GM21367 (cell line): ENCODE measurements around the gene EML6.
"Not testable (repeated sequence)": the region's sequence is repeated elsewhere in the genome, so short reads cannot be mapped to it uniquely, and the experiment has no call there.

Source experiments
- ATAC-seq: cut with Tn5 transposase; IDR thresholded peaks from one replicate; pipeline ENCODE4 v1.9.1; 2021; ENCODE audit not compliant: unreplicated experiment

The EML6 gene

DNA sequence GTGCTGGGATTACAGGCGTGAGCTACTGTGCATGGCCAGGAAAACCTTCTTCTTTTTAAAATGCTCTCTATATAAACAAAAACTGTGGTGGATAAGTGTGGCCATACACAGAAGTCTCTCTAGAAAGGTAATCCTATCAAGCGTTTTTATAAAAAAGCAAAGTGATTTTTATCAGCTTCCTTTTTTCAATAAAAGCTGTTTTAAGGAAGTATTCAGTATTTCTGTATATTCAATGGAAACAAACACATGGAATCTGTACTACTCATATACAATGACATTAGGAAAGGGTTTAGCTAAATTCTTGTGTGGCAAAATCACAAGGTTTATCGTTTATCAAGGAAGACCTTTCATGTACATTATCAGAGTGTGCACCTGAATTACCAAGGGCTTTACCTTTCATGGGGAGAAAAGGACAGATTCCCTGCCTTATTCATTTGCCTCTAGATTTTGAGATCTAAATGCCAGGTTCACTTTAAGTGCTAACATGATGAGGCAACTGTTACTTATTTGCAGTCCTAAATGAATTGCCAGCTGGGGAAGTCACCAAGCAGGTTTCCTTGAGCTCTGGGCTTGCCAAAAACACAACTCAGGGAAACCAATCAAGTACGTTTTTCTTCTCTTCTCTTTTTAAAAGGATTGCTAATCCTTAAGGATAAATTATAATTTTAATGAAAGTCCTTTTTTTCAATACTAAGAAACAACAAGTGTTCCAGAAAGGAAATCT is 256.0 kb downstream of the EML6 start:
- no peak for ATAC-seq

DNA sequence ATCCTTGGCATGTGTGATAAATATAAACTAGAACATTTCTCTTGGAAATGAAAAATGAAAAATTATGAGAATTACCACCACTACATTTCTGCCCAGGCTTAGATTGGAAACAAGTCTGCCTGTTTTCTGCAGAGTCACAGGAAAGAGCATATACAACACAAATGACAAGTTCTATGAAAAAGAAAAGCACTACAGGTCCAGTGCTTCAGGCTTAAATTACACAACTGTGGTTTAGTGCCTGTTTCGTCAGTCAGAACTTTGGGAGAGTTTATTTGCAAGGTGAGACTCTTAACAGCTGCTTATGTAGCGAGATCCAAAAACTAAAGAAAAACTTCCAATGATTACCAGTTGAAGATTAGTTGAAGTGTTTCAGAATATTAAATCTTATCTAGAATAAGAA is 257.9 kb downstream of the EML6 start:
- no peak for ATAC-seq

DNA sequence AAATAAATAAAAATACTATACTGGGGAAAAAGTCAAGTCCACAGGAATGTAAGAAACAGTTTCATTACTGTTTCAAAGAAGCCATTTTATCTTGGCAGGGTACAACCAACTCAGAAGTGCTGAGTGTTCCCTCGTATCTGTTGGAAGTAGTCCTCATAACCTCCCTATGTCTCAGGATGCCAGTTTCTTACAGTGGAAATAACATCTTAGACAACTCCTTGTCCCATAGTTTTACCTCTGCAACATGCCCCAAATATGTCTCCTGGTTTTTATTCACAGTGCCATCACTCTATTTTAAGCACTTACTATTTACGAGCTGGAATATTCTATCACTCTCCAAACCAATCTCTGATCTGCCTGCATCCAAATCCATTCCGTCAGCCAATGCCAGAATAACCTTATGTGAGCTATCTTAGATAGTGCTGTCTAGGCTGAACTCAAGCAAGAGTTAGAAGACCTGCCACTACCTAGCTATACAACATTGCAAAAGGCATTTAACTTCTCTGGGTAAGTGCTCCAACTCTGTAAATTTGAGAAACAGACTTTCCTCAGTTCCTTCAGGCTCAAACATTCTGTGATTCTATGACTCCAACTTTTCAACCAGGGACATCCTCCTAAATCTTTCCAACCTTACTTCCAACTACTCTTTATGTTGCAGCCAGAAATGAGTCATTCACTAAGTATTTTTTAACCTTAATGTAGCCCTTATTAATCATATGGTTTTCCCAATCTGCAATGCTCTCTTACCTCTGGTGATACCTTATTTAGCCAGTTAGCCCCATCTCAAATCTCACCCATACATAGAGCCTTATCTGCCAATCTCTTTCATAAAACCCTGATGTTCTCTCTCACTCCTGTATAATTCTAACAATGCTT is 260.1 kb downstream of the EML6 start:
- no peak for ATAC-seq

DNA sequence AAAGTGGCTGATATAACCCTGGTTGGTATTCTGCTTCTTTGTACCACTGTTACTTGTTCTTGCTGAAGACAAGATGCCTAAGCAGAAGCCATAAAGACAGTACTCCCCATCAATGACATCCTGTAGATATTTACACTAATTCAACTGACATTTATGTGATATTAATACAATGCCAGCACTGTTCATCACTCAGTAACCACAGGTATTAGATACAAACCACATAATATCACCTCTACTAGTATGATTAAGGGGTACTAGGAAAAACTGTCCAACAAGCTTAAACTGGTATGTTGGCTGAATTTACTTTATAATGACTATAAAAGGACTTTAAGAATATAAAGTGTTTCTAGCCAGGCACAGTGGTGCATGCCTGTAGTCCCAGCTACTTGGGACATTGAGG is 261.0 kb downstream of the EML6 start:
- ATAC-seq = no peak

DNA sequence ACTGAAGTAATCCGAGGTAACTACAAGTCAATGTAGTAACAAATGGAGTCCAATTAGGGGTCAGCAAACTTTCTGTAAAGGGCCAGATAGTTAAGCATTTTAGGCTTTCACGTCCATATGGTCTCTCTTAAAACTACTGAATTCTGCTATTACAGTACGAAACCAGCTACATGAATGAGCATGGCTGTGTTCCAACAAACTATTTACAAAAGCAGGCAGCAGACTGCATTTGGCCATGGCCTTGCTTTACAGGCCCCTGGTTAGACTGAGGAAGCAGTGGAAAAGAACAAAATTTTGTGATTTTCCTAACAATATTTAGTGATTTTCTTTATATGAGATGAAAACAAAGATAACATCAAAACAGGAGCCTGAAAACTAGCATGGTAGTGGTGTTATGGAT is 262.8 kb downstream of the EML6 start:
- no peak for ATAC-seq

DNA sequence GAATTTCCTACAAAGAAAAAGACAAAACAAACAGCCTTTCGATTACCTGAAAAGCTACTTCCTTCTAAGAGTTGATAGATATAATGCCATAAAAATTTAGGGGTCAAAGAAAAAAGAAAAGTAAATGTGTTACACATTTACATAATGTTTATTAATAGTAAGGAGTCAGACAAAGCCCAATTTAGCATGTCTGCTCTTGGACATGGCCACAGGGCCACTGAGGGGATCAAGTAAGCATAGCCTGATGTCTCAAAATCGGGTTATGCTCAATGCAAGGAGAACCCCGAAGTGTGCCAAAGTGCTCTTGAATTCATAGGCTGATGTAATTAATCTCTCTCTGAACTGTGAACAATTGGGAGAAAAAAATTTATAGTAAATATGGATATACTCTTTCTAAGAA is 265.1 kb downstream of the EML6 start:
- ATAC-seq = no peak

DNA sequence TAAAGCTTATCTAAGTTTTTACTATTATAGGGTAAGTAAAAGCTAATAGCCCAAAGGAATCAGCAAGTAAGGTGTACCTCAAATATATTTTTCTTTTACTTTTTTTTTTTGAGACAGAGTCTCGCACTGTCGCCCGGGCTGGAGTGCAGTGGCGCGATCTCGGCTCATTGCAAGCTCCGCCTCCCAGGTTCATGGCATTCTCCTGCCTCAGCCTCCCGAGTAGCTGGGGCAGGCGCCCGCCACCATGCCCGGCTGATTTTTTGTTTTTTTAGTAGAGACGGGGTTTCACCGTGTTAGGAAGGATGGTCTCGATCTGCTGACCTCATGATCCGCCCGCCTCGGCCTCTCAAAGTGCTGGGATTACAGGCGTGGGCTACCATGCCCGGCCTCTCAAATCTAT is 267.2 kb downstream of the EML6 start:
- not testable (repeated sequence) for ATAC-seq

DNA sequence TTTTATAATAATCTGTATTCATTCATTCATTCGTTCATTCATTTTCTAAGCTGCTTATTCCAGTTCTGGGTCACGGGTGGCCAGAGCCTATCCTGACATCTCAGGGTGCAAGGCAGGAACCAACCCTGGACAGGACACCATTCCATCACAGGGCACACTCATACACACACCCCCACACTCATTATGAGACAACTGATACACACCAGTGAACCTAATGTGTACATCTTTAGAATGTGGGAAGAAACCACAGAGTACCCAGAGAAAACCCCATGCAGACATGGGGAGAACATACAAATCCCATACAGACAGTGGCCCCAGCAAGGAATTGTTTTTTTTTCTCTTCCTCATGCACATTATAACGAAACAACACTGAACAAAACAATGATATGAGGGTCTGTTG is 272.1 kb downstream of the EML6 start:
- no peak for ATAC-seq

DNA sequence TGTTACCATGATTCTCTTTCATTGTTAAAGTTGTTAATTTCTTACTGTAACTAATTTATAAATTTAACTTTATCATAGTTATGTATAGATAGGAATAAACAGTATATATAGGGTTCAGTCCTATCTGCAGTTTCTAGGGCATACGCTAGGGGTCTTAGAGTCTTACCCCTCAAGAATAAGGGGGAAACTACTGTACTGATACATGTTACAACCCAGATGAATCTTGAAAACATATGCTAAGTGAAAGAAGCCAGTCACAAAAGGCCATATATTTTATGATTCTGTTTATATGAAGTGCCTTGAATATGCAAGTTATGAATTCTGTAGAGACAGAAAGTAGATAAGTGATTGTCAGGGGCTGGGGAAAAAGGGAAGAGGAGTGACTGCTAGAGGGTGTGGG is 274.4 kb downstream of the EML6 start:
- no peak for ATAC-seq

DNA sequence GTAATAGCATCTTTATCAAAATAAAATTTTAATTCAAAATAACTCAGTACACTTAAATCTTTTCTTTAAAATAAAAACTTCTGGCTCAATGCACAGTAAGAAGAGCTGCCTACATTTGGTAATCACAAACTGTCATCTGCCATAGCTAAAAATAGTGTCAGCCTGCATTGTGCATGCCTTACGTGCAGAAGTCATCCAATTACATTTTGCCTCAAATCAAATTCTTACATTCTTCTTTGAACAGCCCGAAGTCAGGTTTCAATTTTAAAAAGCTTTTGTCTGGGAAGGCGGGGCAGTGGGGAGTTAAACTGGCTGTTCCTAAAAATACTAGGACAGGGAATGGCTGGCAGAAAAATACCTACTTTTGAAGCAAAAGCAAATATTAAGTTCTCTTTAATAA is 275.7 kb downstream of the EML6 start:
- no peak for ATAC-seq

DNA sequence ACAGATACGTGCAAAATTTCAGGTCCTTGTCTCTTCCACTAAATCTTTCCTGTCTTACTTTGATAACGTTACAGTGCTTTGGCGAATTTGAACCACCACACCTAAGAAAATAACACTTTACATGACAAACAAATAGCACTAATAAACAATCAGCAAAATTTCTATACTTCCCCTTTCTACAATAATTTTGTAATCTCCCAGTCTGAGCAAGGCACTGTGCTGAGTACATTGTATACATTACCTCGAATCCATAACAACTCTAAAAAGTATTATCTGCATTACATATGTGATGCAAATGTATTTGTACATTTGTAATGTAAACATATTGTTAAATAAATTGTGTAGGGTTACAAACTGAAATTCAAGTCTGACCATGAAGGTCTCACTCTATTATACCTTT is 276.9 kb downstream of the EML6 start:
- ATAC-seq = no peak

DNA sequence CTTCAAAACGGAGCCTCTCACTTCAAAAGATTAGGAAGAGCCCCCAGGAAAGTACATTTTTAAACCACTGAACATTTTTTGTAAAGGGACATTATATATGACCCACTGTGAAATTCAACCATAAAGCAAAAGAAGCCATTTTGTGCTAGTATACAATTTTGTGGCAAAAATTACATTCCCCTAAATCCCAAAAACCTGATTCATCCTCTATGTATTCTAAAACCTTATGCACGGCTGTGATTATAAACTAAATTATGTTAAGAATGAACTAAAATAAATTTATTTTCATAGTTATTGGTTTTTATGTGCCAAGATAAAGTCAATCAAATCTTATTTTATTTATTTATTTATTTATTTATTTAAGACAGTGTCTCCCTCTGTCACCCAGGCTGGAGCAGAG is 278.3 kb downstream of the EML6 start:
- ATAC-seq = no peak

DNA sequence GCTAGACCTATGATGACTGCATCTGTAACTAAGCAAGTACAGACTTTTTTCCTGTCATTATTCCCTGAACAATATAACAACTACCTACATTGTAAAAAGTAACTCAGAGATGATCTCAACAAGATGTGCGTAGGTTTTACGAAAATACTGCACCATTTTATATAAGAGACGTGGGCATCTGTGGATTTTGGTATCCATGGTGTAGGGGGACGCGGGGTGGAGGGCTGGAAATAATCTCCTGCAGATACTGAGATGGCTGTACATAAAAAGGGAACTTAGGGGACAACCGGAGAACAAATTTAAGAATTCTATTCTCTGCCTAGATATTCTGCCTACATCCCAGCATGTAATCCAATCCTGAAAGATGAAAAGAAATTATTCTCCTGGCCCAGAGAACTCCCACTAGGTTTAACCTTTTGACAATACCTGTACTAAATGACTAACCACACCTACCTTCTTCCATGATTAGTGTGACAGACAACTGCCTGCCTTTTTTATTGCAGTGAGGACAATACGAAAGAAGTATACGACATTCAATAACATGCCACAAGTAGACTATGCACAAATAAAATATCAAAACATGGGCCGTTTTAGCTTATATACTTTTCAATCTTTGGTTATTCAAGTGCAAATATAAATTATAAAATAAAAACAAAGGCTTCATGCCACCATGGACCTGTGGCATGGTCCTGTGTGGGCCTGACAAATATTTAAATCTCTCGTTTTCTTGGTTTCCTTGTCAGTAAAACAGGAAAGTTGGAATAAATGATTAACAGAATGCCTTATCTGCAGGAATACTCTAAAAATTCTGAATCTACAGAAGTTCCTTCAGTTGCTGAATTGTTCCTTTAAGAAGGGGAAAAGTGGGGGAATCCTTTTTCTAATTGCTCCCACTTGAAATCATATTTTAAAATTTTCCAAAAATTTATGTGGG is 280.5 kb downstream of the EML6 start:
- ATAC-seq = no peak

DNA sequence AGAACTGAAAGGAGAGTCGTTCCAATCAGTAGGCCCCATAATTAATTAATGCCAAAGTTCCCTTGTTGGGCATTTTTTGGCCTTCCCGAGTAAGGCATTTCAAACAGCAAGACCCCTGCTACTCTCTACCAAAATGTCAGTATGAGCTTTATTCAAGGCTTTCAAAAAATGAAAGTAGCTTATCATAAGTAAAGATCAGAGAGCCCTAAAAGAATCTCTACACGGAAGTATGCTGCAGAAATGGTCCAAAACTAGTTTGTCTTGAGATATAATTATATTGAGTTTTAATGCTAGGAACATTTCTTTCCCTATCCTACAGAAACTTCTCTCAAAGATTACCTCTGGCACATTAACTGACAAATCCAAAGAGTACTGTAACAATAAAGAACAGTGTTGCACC is 282.8 kb downstream of the EML6 start:
- ATAC-seq = no peak

DNA sequence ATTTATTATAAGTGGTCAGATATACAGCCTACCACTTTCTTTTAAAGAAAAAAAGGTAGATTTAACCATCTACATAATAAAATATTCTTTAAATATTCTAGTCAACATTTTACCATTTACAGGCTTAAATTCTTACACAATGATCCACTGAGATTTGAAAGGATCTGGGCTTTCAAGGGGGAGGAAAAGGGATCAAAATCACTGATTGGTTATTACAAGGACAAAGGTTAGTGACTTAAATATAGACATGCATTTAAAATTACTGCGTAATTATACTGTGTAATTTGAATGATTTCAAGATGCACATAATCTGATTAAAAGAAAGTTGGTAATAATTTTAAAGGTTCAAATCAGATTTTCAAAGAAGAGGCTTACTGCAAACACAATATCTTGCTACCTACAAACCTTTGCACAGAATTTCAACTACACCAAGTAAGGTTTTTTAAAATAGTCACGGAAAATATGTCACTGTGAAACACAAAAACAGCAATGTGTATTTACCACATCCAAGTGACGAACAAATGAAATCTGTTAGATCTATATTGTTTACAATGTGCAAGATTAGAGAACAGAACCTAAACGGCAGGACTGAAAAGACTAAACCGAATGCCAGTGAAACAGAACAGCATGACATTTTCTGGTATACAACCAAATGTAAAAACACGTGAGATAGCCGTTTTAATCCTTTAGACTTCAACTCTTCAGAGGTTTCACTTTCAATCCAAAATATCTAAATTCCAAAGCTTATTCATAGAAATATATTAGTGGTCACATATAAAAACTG is 286.0 kb downstream of the EML6 start:
- peak; percentile 26 for ATAC-seq

DNA sequence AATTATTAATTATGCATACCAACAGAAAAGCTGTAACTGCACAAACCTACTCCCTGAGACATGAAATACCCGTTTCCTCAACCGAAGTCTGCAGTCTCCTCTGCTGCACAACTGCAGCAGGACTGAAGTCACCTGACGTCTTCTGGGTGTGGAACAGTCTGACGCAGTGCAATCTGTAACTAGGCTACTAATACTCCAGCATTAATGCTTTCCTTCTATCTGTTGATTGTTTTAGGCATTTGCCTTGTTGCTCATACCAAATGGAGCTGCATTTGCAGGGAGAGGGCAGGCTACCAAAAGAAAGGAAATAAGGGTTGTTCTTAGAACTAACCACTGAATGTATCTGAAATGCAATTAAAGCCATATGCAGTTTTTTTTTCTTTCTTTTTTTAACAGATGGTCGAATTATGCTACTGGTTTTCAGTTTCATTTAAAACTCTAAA is 286.7 kb downstream of the EML6 start:
- ATAC-seq = peak; percentile 95

DNA sequence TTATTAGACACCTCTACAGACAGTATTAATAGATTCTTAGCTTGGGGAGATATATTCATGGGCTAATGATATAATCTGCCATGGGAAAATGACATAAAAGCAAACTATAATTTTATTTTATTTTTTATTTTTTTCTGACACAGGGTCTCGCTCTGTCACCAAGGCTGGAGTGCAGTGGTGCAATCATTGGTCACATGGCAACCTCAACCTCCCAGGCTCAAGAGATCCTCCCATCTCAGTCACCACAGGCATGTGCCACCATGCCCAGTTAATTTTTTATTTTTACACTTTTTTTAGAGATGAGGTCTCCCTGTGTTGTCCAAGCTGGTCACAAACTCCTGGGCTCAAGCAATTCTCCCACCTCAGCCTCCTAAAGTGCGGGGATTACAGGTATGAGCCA is 287.5 kb downstream of the EML6 start:
- ATAC-seq = no peak

DNA sequence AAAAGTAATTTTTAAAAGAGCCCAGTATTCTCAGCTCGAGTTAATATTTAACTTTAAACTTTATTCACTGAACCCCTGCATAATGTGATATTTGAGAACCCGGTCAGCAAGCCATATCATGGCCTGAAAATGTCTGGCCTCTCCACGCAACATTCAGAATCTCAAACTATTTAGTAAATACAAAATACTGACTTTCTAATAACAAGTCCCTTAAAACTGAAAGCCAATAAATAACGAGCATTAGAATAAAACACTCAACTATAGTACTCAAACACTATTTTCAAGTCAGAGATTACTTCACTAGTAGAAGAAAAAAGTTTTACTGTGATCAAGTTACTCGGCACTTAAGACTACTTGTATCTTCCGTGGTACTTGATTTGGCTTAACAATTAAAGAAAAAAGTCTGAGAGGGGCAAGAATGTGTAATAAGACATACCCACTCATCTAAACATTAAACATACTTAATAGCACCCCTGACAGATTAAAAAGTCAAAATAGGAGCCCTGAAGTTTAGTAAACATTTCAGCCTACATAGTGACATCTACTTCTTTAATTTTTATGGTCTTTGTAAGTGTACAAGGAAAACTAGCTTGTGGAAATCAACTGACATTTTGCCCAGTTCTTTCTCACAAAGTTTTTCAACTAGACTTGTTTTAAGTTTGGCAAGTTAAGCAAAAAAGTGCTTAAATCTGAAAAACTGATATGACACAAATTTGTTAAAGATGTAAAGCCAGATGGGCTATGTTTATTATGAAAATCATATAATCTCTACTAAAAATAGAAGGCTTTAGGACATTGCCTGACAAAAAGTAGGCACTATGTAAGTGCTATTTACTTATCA is 288.6 kb downstream of the EML6 start:
- ATAC-seq = no peak

DNA sequence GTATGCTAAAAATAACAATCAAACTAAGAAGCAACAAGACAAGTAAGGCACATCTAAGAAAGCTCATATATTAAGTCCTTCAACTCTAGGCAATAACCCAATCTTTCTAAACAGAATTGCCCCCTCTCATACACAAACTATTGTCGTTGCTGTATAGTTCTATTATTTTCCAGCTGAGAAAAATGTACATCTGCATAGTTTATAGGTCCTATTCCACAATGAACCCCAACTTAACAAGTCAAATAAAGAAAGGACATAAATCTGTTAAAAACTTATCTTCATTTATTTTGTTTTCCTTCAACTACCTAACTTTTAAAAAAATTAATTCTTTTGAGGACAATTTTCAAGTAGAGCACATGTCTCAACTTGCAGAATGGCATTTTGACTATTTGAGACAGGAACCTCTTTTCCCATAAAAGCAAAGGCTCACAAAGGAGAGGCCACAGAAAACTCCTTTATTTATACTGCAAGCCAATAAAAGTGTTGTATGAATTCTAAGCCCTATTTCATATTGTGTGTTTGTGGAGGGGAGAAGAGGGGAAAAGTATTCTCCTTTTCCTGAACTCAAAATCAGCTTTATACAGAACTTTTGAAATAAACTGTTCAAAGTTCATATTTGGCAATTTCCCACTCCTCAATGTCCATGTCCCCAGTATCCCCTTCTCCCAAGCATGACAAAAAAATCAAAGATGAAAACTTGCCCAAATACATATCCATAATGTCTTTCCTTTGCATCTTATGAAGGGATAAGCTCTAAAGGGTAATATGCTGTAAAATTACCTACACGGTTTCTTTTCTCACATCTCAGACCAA is 289.4 kb downstream of the EML6 start:
- ATAC-seq = no peak
